Endothelial cell of umbilical vein (primary cell): Measurements from ENCODE around the gene UGCG. TPM values are rescaled to one million over a fixed set of nuclear protein-coding genes. Genes with fewer than 3 reads are reported as not detected.

ENCODE experiments used
- BruUV-seq: library from RNA; stranded (reverse); fragments of 400-500 nt; replicated peaks from 2 replicates; lab custom pipeline; 2021; lab: Mats Ljungman, UMichigan
- CTCF ChIA-PET: fragments of 300-600, 350-600 bp; sonication (Branson Sonifier 250); formaldehyde crosslinking; loops from one replicate; lab custom pipeline; 2021; ENCODE audit warnings: antibody characterized with exemption, inconsistent platforms; lab: Charles Lee
- POLR2A ChIA-PET: fragments of 300-600, 350-600 bp; sonication (Branson Sonifier 250); formaldehyde crosslinking; loops from one replicate; lab custom pipeline; 2021; ENCODE audit warnings: antibody characterized with exemption, inconsistent platforms; lab: Charles Lee
- DNase-seq: peaks from one replicate; pipeline ENCODE4 v3.0.0-alpha.2; 2011; ENCODE audit warnings: low read depth, low spot score
- FAIRE-seq: peaks from 2 replicates; lab custom pipeline; 2011; peaks lifted over from hg19 to GRCh38; lab: Jason Lieb, UNC
- H2AFZ ChIP-seq: 2 replicates; pipeline ENCODE4 v1.6.0; 2012; ENCODE audit warnings: low read depth, low read length, control low read depth, inconsistent platforms
- H3K27ac ChIP-seq: 2 replicates; pipeline ENCODE4 v1.5.1; 2011; ENCODE audit warnings: low read depth, mild to moderate bottlenecking, control low read depth, low read length, moderate library complexity; ENCODE audit not compliant: insufficient read depth
- H3K27me3 ChIP-seq, 2 experiments: 2 replicates each; pipeline versions ENCODE4 v1.6.0 to v1.6.1; 2011; ENCODE audit warnings: low read length in 2 of 2, mixed read lengths in 1 of 2; ENCODE audit not compliant: control insufficient read depth in 2 of 2, insufficient read depth in 2 of 2
- H3K36me3 ChIP-seq, 2 experiments: 2 replicates in 1 of 2; 3 replicates in 1 of 2; pipeline ENCODE4 v1.5.1; 2011; ENCODE audit warnings: low read length in 2 of 2, mild to moderate bottlenecking in 1 of 2, moderate library complexity in 1 of 2; ENCODE audit not compliant: control insufficient read depth in 2 of 2, insufficient read depth in 2 of 2; ENCODE audit errors: extremely low read depth in 1 of 2
- H3K4me1 ChIP-seq: 3 replicates; pipeline ENCODE4 v1.5.1; 2011; ENCODE audit warnings: mild to moderate bottlenecking, low read length; ENCODE audit not compliant: control insufficient read depth, insufficient read depth; ENCODE audit errors: extremely low read depth
- H3K4me2 ChIP-seq: 2 replicates; pipeline ENCODE4 v1.6.1; 2011; ENCODE audit warnings: low read length, control low read depth, mixed read lengths; ENCODE audit not compliant: insufficient read depth
- H3K4me3 ChIP-seq, 3 experiments: fragments of 200-600 bp in 1 of 3; sonication (generic), shearing (Covaris generic) in 1 of 3; replicated peaks in 1 of 3; 2 replicates each; pipeline ENCODE4 v1.5.1; 2011 to 2016; ENCODE audit warnings: control low read depth in 3 of 3, low read length in 3 of 3, mild to moderate bottlenecking in 2 of 3, inconsistent platforms in 1 of 3, low read depth in 1 of 3, moderate library complexity in 1 of 3; ENCODE audit not compliant: insufficient read depth in 1 of 3
- H3K79me2 ChIP-seq: 2 replicates; pipeline ENCODE4 v1.6.0; 2012; ENCODE audit warnings: low read length, inconsistent platforms; ENCODE audit not compliant: control insufficient read depth, insufficient read depth
- H3K9ac ChIP-seq: replicated peaks from 2 replicates; pipeline ENCODE3; 2011; ENCODE audit warnings: low read length, control low read depth; ENCODE audit not compliant: insufficient read depth; ENCODE audit errors: extremely low read depth
- H3K9me1 ChIP-seq: replicated peaks from 3 replicates; pipeline ENCODE4 v1.6.0; 2011; ENCODE audit warnings: mild to moderate bottlenecking, low read length; ENCODE audit not compliant: control insufficient read depth, insufficient read depth; ENCODE audit errors: extremely low read depth
- H3K9me3 ChIP-seq: replicated peaks from 2 replicates; pipeline ENCODE4 v1.5.1; 2012; ENCODE audit warnings: low read length, inconsistent platforms; ENCODE audit not compliant: control insufficient read depth, insufficient read depth
- H4K20me1 ChIP-seq: replicated peaks from 2 replicates; pipeline ENCODE3; 2011; ENCODE audit warnings: mild to moderate bottlenecking, low read length; ENCODE audit not compliant: control insufficient read depth, insufficient read depth; ENCODE audit errors: extremely low read depth
- EZH2 ChIP-seq: IDR thresholded peaks from 2 replicates; pipeline ENCODE4 v1.6.1; 2012; ENCODE audit warnings: borderline replicate concordance, low read depth, mild to moderate bottlenecking, moderate library complexity, low read length, inconsistent platforms; ENCODE audit not compliant: severe bottlenecking
- FOS ChIP-seq: IDR thresholded peaks from 2 replicates; pipeline ENCODE4 v1.6.1; 2011; ENCODE audit warnings: mild to moderate bottlenecking, low read length, moderate library complexity, borderline replicate concordance; ENCODE audit not compliant: insufficient read depth
- GATA2 ChIP-seq: IDR thresholded peaks from 2 replicates; pipeline ENCODE4 v1.7.0; 2011; ENCODE audit warnings: low read depth, mild to moderate bottlenecking, moderate library complexity, mixed read lengths, low read length; ENCODE audit not compliant: insufficient read length, insufficient read depth
- JUN ChIP-seq: IDR thresholded peaks from 2 replicates; pipeline ENCODE4 v1.6.1; 2011; ENCODE audit warnings: borderline replicate concordance, low read depth; ENCODE audit not compliant: insufficient read length, insufficient read depth
- MYC ChIP-seq: IDR thresholded peaks from one replicate; pipeline ENCODE4 v1.6.1; 2011; ENCODE audit warnings: mild to moderate bottlenecking, low read depth, low read length
- POLR2A ChIP-seq: IDR thresholded peaks from 2 replicates; pipeline ENCODE4 v1.6.1; 2012; ENCODE audit warnings: low read depth, mild to moderate bottlenecking, control low read depth, low read length
- POLR2AphosphoS5 ChIP-seq: IDR thresholded peaks from 2 replicates; pipeline ENCODE4 v1.6.1; 2012; ENCODE audit warnings: low read depth, mild to moderate bottlenecking, control low read depth, low read length, moderate library complexity; ENCODE audit not compliant: insufficient read depth
- dilution Hi-C: fragments of 300-500 bp; cut with MboI; formaldehyde crosslinking; loops from one replicate; pipeline ENCODE4 v1.15.0; 2019; ENCODE audit warnings: low sequenced_read_pairs; ENCODE audit not compliant: extremely low pct_ligation_motif_present
- intact Hi-C: fragments of 100-400 bp; cut with micrococcal nuclease; formaldehyde crosslinking; loops from one replicate; pipeline ENCODE4 v1.10.0; 2022
- polyA plus RNA-seq, 4 experiments: library from polyadenylated mRNA; depleted of rRNA in 3 of 4; stranded (reverse) in 3 of 4; unstranded in 1 of 4; fragments of >200 nt; gene quantifications; 2 replicates each; pipeline versions ENCODE4 v1.2.1 to v1.2.3, GENCODE V29; 2011 to 2012; ENCODE audit warnings: missing spikeins in 1 of 4
- total RNA-seq: library from RNA; stranded (reverse); gene quantifications from 2 replicates; pipeline ENCODE4 v1.2.3, GENCODE V29; 2021
- TF ChIP-seq, protein P1 (sequence below): IDR thresholded peaks from 2 replicates; pipeline ENCODE4 v1.6.1; 2011; ENCODE audit not compliant: insufficient read depth, insufficient read length
- TF ChIP-seq, protein P2 (sequence below), 2 donors: IDR thresholded peaks; 1 replicate in 1 of 2; 2 replicates in 1 of 2; pipeline ENCODE4 v1.5.1; 2011; ENCODE audit warnings: low read length in 2 of 2, mild to moderate bottlenecking in 2 of 2, moderate library complexity in 2 of 2, control low read depth in 1 of 2, inconsistent platforms in 1 of 2, low read depth in 1 of 2; ENCODE audit not compliant: insufficient read depth in 1 of 2; ENCODE audit errors: extremely low read depth in 1 of 2

The UGCG gene
- total and polyA plus RNA-seq, 2 donors (not counting 3 experiments of a cell fraction or from before 2014, with no cell fraction given): 28.5 to 38.5 TPM

DNA sequence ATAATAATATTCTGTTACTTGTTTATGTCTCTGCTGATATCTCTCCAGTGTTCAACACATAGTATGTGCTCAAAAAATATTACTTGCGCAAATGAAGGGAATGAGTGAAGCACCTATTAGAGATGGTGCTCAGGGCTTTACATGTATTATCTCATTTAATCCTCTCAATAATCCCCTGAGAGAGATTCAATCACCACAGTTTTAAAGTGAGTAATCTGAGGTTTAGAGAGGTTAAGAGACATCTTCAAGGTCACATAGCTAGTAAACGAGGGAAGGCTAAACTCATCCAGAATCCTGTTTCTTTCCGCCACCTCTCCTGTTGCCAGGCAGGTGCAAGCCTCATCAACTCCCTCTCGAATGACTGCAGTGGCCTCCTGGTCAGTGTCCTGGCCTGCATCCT is 82.0 kb downstream of the UGCG start:
- dilution Hi-C loops: no loop called here
- Histone ChIP-seq H3K79me2 (no peaks in the 10 kb centered on the region), H3K27me3 (no peaks in the 10 kb centered on the region), H3K9ac (no peak overlapping the region), H3K27ac (no peak overlapping the region), H3K9me3 (no peaks in the 10 kb centered on the region), H3K36me3 (no peaks in the 10 kb centered on the region), H2AFZ (no peak overlapping the region), H4K20me1 (no peaks in the 10 kb centered on the region), H3K4me2 (no peak overlapping the region), H3K9me1 (no peaks in the 10 kb centered on the region), H3K4me1 (peaks cover 10% of the 10 kb centered on the region), H3K4me3 (no peak overlapping the region)
- ChIA-PET CTCF (no interaction called here), POLR2A (no interaction called here)
- no peak for TF ChIP-seq MYC
- intact Hi-C loops: no loop called here
- no TSS peak for BruUV-seq
- FAIRE-seq (no peak), DNase-seq (no peak)

DNA sequence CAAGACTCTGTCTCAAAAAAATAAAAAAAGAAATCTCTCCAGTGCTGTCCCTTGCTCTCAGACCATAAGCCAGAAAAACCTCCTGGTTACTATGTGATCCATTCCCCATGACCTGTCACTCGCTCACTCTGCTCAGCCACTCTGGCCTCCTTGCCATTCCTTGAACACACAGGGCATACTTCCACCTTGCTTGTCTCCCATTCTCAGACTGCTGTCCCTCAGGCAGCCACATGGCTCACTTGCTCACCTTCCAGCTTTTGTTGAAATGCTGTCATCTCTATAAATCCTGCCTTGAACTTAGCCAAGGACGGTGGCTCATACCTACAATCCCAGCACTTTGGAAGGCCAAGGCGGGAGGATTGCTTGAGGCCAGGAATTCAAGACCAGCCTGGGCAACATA is 82.9 kb downstream of the UGCG start:
- Histone ChIP-seq H2AFZ (no peak overlapping the region), H4K20me1 (no peaks in the 10 kb centered on the region), H3K79me2 (no peaks in the 10 kb centered on the region), H3K9ac (no peak overlapping the region), H3K4me3 (no peak overlapping the region), H3K4me2 (no peak overlapping the region), H3K4me1 (peaks cover 7% of the 10 kb centered on the region), H3K9me1 (no peaks in the 10 kb centered on the region), H3K27me3 (no peaks in the 10 kb centered on the region), H3K36me3 (no peaks in the 10 kb centered on the region), H3K27ac (no peak overlapping the region), H3K9me3 (no peaks in the 10 kb centered on the region)
- BruUV-seq: no TSS peak
- dilution Hi-C loops: no loop called here
- FAIRE-seq (no peak), DNase-seq (no peak)
- TF ChIP-seq, protein P1, sequence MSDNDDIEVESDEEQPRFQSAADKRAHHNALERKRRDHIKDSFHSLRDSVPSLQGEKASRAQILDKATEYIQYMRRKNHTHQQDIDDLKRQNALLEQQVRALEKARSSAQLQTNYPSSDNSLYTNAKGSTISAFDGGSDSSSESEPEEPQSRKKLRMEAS: no peak
- TF ChIP-seq POLR2A (no peak), MYC (no peak), EZH2 (no peak), JUN (no peak), FOS (no peak), POLR2AphosphoS5 (no peak), GATA2 (no peak)
- TF ChIP-seq, protein P2, sequence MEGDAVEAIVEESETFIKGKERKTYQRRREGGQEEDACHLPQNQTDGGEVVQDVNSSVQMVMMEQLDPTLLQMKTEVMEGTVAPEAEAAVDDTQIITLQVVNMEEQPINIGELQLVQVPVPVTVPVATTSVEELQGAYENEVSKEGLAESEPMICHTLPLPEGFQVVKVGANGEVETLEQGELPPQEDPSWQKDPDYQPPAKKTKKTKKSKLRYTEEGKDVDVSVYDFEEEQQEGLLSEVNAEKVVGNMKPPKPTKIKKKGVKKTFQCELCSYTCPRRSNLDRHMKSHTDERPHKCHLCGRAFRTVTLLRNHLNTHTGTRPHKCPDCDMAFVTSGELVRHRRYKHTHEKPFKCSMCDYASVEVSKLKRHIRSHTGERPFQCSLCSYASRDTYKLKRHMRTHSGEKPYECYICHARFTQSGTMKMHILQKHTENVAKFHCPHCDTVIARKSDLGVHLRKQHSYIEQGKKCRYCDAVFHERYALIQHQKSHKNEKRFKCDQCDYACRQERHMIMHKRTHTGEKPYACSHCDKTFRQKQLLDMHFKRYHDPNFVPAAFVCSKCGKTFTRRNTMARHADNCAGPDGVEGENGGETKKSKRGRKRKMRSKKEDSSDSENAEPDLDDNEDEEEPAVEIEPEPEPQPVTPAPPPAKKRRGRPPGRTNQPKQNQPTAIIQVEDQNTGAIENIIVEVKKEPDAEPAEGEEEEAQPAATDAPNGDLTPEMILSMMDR (IDR thresholded peaks at IDR 0.05; ENCODE audit: extremely low read depth in 1 of 2, insufficient read depth in 1 of 2, low read depth in 1 of 2, low read length in 2 of 2): no peak
- ChIA-PET POLR2A (no interaction called here), CTCF (interaction anchor here (0.7 to 2.3 kb wide), 4 partner anchors 9 to 95 kb away, joined by 3 to 5 read pairs (median 4); no protein-coding TSS in a partner anchor)
- intact Hi-C loops: no loop called here
